Measurements from ENCODE around the gene LRRC1. TPM values are rescaled to one million over a fixed set of nuclear protein-coding genes. Genes with fewer than 3 reads are reported as not detected.

LRRC1 gene
- total and polyA plus RNA-seq, 2 of the 13 experiments (the other 11 are each of a cell fraction or from before 2014, with no cell fraction given): 15.6 to 27.7 TPM

GRCh38 chr6:53793318-53794136 is 1.3 kb upstream of the LRRC1 start (continued):
- TF ChIP-seq NAIF1 (CRISPR knock-in tag; IDR thresholded peaks at IDR 0.05; ENCODE audit: borderline replicate concordance): peak; percentile 72
- TF ChIP-seq, protein P1, sequence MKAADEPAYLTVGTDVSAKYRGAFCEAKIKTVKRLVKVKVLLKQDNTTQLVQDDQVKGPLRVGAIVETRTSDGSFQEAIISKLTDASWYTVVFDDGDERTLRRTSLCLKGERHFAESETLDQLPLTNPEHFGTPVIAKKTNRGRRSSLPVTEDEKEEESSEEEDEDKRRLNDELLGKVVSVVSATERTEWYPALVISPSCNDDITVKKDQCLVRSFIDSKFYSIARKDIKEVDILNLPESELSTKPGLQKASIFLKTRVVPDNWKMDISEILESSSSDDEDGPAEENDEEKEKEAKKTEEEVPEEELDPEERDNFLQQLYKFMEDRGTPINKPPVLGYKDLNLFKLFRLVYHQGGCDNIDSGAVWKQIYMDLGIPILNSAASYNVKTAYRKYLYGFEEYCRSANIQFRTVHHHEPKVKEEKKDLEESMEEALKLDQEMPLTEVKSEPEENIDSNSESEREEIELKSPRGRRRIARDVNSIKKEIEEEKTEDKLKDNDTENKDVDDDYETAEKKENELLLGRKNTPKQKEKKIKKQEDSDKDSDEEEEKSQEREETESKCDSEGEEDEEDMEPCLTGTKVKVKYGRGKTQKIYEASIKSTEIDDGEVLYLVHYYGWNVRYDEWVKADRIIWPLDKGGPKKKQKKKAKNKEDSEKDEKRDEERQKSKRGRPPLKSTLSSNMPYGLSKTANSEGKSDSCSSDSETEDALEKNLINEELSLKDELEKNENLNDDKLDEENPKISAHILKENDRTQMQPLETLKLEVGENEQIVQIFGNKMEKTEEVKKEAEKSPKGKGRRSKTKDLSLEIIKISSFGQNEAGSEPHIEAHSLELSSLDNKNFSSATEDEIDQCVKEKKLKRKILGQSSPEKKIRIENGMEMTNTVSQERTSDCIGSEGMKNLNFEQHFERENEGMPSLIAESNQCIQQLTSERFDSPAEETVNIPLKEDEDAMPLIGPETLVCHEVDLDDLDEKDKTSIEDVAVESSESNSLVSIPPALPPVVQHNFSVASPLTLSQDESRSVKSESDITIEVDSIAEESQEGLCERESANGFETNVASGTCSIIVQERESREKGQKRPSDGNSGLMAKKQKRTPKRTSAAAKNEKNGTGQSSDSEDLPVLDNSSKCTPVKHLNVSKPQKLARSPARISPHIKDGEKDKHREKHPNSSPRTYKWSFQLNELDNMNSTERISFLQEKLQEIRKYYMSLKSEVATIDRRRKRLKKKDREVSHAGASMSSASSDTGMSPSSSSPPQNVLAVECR (CRISPR knock-in tag; IDR thresholded peaks at IDR 0.05; ENCODE audit: borderline replicate concordance): peak; percentile 71; the same call in 1 of the 2 replicates
- TF ChIP-seq CSRNP2 (CRISPR knock-in tag; conservative IDR thresholded peaks at IDR 0.05; ENCODE audit: low read depth): no peak
- no peak for TF ChIP-seq AHR (CRISPR knock-in tag; IDR thresholded peaks at IDR 0.05)
- peak; percentile 7; the same call in 1 of the 2 replicates for TF ChIP-seq ZNF567 (CRISPR knock-in tag; IDR thresholded peaks at IDR 0.05; ENCODE audit: borderline replicate concordance)
- no peak for TF ChIP-seq DR1 (CRISPR knock-in tag; IDR thresholded peaks at IDR 0.05)

All from HepG2 (cell line).